Activated T-cell treated with anti-CD3 and anti-CD28 coated beads for 4 hours (primary cell): ENCODE results near the gene TSR1.

Experiments used
- DNase-seq: peaks from one replicate; pipeline ENCODE4 v3.0.0-alpha.2; 2020

TSR1 gene

GRCh38 chr17:2368359-2368758, 32.1 kb upstream of the TSR1 start:
- no peak for DNase-seq

- DNase-seq = no peak
Measured at GRCh38 chr17:2366747-2367494, 30.7 kb upstream of the TSR1 start.

GRCh38 chr17:2365132-2365531, 28.9 kb upstream of the TSR1 start:
- no peak for DNase-seq

- no peak for DNase-seq
Measured at GRCh38 chr17:2364763-2365116, 28.5 kb upstream of the TSR1 start.

GRCh38 chr17:2363851-2364762, 27.9 kb upstream of the TSR1 start:
- no peak for DNase-seq

GRCh38 chr17:2363318-2363717, 27.1 kb upstream of the TSR1 start:
- DNase-seq = no peak

GRCh38 chr17:2362881-2363280, 26.6 kb upstream of the TSR1 start:
- no peak for DNase-seq

- DNase-seq = no peak
Measured at GRCh38 chr17:2362416-2362815, 26.2 kb upstream of the TSR1 start.

GRCh38 chr17:2362016-2362415, 25.8 kb upstream of the TSR1 start:
- DNase-seq = no peak

GRCh38 chr17:2361010-2361760, 24.9 kb upstream of the TSR1 start:
- DNase-seq = no peak

GRCh38 chr17:2357931-2358434, 21.7 kb upstream of the TSR1 start:
- DNase-seq = no peak

GRCh38 chr17:2357237-2357636, 21.0 kb upstream of the TSR1 start:
- no peak for DNase-seq

GRCh38 chr17:2354311-2354710, 18.1 kb upstream of the TSR1 start:
- no peak for DNase-seq

GRCh38 chr17:2351269-2351668, 15.0 kb upstream of the TSR1 start:
- no peak for DNase-seq

GRCh38 chr17:2347805-2348685, 11.8 kb upstream of the TSR1 start:
- DNase-seq = no peak

- no peak for DNase-seq
Measured at GRCh38 chr17:2346475-2346874, 10.2 kb upstream of the TSR1 start.

- no peak for DNase-seq
Measured at GRCh38 chr17:2344528-2344927, 8.3 kb upstream of the TSR1 start.

GRCh38 chr17:2343421-2343820, 7.2 kb upstream of the TSR1 start:
- no peak for DNase-seq

GRCh38 chr17:2338315-2338657, 2.0 kb upstream of the TSR1 start:
- DNase-seq = peak; percentile 9

- DNase-seq = peak; percentile 14
Measured at GRCh38 chr17:2337544-2338314, 1.5 kb upstream of the TSR1 start.

GRCh38 chr17:2336852-2337543, 741 bp upstream of the TSR1 start, which contains the start of gene SGSM2:
Gene SGSM2 (plus strand): TSS chr17:2337501. CDS start chr17:2337689, 188 bp downstream.
- DNase-seq = peak; percentile 48
